ENCODE data around the gene SYTL4. TPM values are rescaled to one million over a fixed set of nuclear protein-coding genes. Genes with fewer than 3 reads are reported as not detected.

The SYTL4 gene
- total and polyA plus RNA-seq, 2 experiments from 2014 or later = 0.28 TPM; not detected in 1

- Histone ChIP-seq H3K4me1 (ENCODE audit: insufficient read depth) (peaks cover 5% of the 10 kb centered on the region), H3K4me2 (no peak overlapping the region), H3K4me3 (no peak overlapping the region), H3F3A (replicated peaks; ENCODE audit: low read depth) (no peaks in the 10 kb centered on the region), H3K79me2 (replicated peaks; ENCODE audit: insufficient read depth) (no peaks in the 10 kb centered on the region), H3K27ac (ENCODE audit: low read depth) (no peak overlapping the region), H3K27me3 (ENCODE audit: insufficient read depth) (no peaks in the 10 kb centered on the region), H2AFZ (no peak overlapping the region), H4K20me1 (replicated peaks; ENCODE audit: insufficient read depth) (no peaks in the 10 kb centered on the region), H3K36me3 (ENCODE audit: insufficient read depth) (no peaks in the 10 kb centered on the region), H3K9me2 (ENCODE audit: insufficient read depth) (no peaks in the 10 kb centered on the region)
- H3K4me1 Mint-ChIP-seq = peaks cover 18% of the 10 kb centered on the region
- H3K36me3 Mint-ChIP-seq (ENCODE audit: low read depth) = no peaks in the 10 kb centered on the region
- no peak for DNase-seq (ENCODE audit: low spot score)
- no peak for ATAC-seq
- H3K27ac Mint-ChIP-seq = no peak overlapping the region
- H3K27me3 Mint-ChIP-seq (ENCODE audit: insufficient read depth, low read depth, poor library complexity) = peaks cover 1% of the 10 kb centered on the region
- H3K4me3 Mint-ChIP-seq = no peak overlapping the region
- TF ChIP-seq POLR2AphosphoS5 (IDR thresholded peaks at IDR 0.05; ENCODE audit: low read depth) (no peak), CREB1 (CRISPR knock-in tag; IDR thresholded peaks at IDR 0.05; ENCODE audit: low read depth) (no peak), STAT1 (IDR thresholded peaks at IDR 0.05; ENCODE audit: unreplicated experiment) (no peak), EZH2 (IDR thresholded peaks at IDR 0.05; ENCODE audit: low read depth, unreplicated experiment) (no peak), JUNB (IDR thresholded peaks at IDR 0.05; ENCODE audit: unreplicated experiment) (no peak), ZNF114 (CRISPR knock-in tag; IDR thresholded peaks at IDR 0.05) (no peak), NANOG (IDR thresholded peaks at IDR 0.05; ENCODE audit: borderline replicate concordance) (no peak), ZNF331 (CRISPR knock-in tag; IDR thresholded peaks at IDR 0.05; ENCODE audit: low read depth) (no peak), CTCF (conservative IDR thresholded peaks at IDR 0.05; ENCODE audit: low read depth in 2 of 2) (no peak), EZH2phosphoT487 (IDR thresholded peaks at IDR 0.05; ENCODE audit: unreplicated experiment) (no peak)
- TF ChIP-seq, protein P1, sequence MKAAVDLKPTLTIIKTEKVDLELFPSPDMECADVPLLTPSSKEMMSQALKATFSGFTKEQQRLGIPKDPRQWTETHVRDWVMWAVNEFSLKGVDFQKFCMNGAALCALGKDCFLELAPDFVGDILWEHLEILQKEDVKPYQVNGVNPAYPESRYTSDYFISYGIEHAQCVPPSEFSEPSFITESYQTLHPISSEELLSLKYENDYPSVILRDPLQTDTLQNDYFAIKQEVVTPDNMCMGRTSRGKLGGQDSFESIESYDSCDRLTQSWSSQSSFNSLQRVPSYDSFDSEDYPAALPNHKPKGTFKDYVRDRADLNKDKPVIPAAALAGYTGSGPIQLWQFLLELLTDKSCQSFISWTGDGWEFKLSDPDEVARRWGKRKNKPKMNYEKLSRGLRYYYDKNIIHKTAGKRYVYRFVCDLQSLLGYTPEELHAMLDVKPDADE (IDR thresholded peaks at IDR 0.05) = no peak
- TF ChIP-seq, protein P2, sequence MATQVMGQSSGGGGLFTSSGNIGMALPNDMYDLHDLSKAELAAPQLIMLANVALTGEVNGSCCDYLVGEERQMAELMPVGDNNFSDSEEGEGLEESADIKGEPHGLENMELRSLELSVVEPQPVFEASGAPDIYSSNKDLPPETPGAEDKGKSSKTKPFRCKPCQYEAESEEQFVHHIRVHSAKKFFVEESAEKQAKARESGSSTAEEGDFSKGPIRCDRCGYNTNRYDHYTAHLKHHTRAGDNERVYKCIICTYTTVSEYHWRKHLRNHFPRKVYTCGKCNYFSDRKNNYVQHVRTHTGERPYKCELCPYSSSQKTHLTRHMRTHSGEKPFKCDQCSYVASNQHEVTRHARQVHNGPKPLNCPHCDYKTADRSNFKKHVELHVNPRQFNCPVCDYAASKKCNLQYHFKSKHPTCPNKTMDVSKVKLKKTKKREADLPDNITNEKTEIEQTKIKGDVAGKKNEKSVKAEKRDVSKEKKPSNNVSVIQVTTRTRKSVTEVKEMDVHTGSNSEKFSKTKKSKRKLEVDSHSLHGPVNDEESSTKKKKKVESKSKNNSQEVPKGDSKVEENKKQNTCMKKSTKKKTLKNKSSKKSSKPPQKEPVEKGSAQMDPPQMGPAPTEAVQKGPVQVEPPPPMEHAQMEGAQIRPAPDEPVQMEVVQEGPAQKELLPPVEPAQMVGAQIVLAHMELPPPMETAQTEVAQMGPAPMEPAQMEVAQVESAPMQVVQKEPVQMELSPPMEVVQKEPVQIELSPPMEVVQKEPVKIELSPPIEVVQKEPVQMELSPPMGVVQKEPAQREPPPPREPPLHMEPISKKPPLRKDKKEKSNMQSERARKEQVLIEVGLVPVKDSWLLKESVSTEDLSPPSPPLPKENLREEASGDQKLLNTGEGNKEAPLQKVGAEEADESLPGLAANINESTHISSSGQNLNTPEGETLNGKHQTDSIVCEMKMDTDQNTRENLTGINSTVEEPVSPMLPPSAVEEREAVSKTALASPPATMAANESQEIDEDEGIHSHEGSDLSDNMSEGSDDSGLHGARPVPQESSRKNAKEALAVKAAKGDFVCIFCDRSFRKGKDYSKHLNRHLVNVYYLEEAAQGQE (IDR thresholded peaks at IDR 0.05; ENCODE audit: unreplicated experiment) = no peak
- TF ChIP-seq, protein P3, sequence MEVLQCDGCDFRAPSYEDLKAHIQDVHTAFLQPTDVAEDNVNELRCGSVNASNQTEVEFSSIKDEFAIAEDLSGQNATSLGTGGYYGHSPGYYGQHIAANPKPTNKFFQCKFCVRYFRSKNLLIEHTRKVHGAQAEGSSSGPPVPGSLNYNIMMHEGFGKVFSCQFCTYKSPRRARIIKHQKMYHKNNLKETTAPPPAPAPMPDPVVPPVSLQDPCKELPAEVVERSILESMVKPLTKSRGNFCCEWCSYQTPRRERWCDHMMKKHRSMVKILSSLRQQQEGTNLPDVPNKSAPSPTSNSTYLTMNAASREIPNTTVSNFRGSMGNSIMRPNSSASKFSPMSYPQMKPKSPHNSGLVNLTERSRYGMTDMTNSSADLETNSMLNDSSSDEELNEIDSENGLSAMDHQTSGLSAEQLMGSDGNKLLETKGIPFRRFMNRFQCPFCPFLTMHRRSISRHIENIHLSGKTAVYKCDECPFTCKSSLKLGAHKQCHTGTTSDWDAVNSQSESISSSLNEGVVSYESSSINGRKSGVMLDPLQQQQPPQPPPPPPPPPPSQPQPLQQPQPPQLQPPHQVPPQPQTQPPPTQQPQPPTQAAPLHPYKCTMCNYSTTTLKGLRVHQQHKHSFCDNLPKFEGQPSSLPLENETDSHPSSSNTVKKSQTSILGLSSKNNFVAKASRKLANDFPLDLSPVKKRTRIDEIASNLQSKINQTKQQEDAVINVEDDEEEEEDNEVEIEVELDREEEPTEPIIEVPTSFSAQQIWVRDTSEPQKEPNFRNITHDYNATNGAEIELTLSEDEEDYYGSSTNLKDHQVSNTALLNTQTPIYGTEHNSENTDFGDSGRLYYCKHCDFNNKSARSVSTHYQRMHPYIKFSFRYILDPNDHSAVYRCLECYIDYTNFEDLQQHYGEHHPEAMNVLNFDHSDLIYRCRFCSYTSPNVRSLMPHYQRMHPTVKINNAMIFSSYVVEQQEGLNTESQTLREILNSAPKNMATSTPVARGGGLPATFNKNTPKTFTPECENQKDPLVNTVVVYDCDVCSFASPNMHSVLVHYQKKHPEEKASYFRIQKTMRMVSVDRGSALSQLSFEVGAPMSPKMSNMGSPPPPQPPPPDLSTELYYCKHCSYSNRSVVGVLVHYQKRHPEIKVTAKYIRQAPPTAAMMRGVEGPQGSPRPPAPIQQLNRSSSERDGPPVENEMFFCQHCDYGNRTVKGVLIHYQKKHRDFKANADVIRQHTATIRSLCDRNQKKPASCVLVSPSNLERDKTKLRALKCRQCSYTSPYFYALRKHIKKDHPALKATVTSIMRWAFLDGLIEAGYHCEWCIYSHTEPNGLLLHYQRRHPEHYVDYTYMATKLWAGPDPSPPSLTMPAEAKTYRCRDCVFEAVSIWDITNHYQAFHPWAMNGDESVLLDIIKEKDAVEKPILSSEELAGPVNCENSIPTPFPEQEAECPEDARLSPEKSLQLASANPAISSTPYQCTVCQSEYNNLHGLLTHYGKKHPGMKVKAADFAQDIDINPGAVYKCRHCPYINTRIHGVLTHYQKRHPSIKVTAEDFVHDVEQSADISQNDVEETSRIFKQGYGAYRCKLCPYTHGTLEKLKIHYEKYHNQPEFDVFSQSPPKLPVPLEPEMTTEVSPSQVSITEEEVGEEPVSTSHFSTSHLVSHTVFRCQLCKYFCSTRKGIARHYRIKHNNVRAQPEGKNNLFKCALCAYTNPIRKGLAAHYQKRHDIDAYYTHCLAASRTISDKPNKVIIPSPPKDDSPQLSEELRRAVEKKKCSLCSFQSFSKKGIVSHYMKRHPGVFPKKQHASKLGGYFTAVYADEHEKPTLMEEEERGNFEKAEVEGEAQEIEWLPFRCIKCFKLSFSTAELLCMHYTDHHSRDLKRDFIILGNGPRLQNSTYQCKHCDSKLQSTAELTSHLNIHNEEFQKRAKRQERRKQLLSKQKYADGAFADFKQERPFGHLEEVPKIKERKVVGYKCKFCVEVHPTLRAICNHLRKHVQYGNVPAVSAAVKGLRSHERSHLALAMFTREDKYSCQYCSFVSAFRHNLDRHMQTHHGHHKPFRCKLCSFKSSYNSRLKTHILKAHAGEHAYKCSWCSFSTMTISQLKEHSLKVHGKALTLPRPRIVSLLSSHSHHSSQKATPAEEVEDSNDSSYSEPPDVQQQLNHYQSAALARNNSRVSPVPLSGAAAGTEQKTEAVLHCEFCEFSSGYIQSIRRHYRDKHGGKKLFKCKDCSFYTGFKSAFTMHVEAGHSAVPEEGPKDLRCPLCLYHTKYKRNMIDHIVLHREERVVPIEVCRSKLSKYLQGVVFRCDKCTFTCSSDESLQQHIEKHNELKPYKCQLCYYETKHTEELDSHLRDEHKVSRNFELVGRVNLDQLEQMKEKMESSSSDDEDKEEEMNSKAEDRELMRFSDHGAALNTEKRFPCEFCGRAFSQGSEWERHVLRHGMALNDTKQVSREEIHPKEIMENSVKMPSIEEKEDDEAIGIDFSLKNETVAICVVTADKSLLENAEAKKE (CRISPR knock-in tag; IDR thresholded peaks at IDR 0.05) = no peak
- no peaks in the 10 kb centered on the region for H3K9me3 Mint-ChIP-seq
Observed at GRCh38 chrX:100650841-100651240, 81.1 kb downstream of the SYTL4 start.
